DOHH2 (cell line): ENCODE data around the gene ARMC9.

Source experiments
- H3F3A ChIP-seq: fragments of 200-600 bp; sonication (generic), shearing (Covaris generic); 2 replicates; pipeline ENCODE4 v1.6.0; 2016; ENCODE audit warnings: antibody characterized with exemption, mild to moderate bottlenecking; ENCODE audit not compliant: control insufficient read depth, insufficient read depth
- H3K27ac ChIP-seq: fragments of 200-600 bp; sonication (generic); 2 replicates; pipeline ENCODE4 v1.5.1; 2014; ENCODE audit warnings: low read depth, mild to moderate bottlenecking, low read length, moderate library complexity
- H3K27me3 ChIP-seq: fragments of 200-600 bp; sonication (generic); 2 replicates; pipeline ENCODE4 v1.6.1; 2014; ENCODE audit warnings: mild to moderate bottlenecking, low read length, mixed read lengths; ENCODE audit not compliant: control insufficient read depth
- H3K36me3 ChIP-seq: fragments of 200-600 bp; sonication (generic); 2 replicates; pipeline ENCODE4 v1.6.1; 2014; ENCODE audit warnings: mild to moderate bottlenecking, low read length, moderate library complexity, mixed read lengths; ENCODE audit not compliant: control insufficient read depth
- H3K4me1 ChIP-seq: fragments of 200-600 bp; sonication (generic); 2 replicates; pipeline ENCODE4 v1.6.1; 2014; ENCODE audit warnings: mild to moderate bottlenecking, low read length, mixed read lengths; ENCODE audit not compliant: control insufficient read depth
- H3K4me2 ChIP-seq: fragments of 200-600 bp; sonication (generic); 2 replicates; pipeline ENCODE4 v1.6.0; 2014; ENCODE audit warnings: mild to moderate bottlenecking, low read length, moderate library complexity
- H3K4me3 ChIP-seq: fragments of 200-600 bp; sonication (generic); 2 replicates; pipeline ENCODE4 v1.5.1; 2014; ENCODE audit warnings: mild to moderate bottlenecking, low read length, mixed read lengths
- H3K79me2 ChIP-seq: fragments of 200-600 bp; sonication (generic); 2 replicates; pipeline ENCODE4 v1.6.1; 2014; ENCODE audit warnings: mild to moderate bottlenecking, low read length, mixed read lengths; ENCODE audit not compliant: control insufficient read depth
- H3K9me2 ChIP-seq: fragments of 200-600 bp; sonication (generic); replicated peaks from 2 replicates; pipeline ENCODE4 v1.6.1; 2014; ENCODE audit warnings: mild to moderate bottlenecking, low read length, mixed read lengths; ENCODE audit not compliant: control insufficient read depth
- H3K9me3 ChIP-seq: fragments of 200-600 bp; sonication (generic); 2 replicates; pipeline ENCODE4 v1.6.1; 2014; ENCODE audit warnings: antibody characterized with exemption, low read length, mixed read lengths; ENCODE audit not compliant: control insufficient read depth, insufficient read depth
- H4K20me1 ChIP-seq: fragments of 200-600 bp; sonication (generic); 2 replicates; pipeline ENCODE4 v1.6.0; 2014; ENCODE audit warnings: low read depth, mild to moderate bottlenecking, antibody characterized with exemption, low read length, moderate library complexity; ENCODE audit not compliant: control insufficient read depth, insufficient read depth
- CTCF ChIP-seq: fragments of 200-600 bp; sonication (generic); IDR thresholded peaks from one replicate; pipeline ENCODE4 v1.5.1; 2014; ENCODE audit warnings: antibody characterized with exemption, mild to moderate bottlenecking, low read depth, low read length; ENCODE audit not compliant: poor library complexity, severe bottlenecking
- EZH2phosphoT487 ChIP-seq: fragments of 200-600 bp; sonication (generic); IDR thresholded peaks from 2 replicates; pipeline ENCODE4 v1.6.1; 2017; ENCODE audit warnings: borderline replicate concordance, mild to moderate bottlenecking, antibody characterized with exemption, low read length, moderate library complexity, mixed read lengths

The ARMC9 gene

GRCh38 chr2:231317579-231317978 is 119.1 kb downstream of the ARMC9 start:
- Histone ChIP-seq H3K4me1 (peaks cover 96% of the 10 kb centered on the region), H3K79me2 (no peaks in the 10 kb centered on the region), H4K20me1 (no peaks in the 10 kb centered on the region), H3K4me3 (no peak overlapping the region), H3K9me2 (no peaks in the 10 kb centered on the region), H3K9me3 (peaks cover 7% of the 10 kb centered on the region; the same call in 1 of the 2 replicates), H3K27ac (peak overlapping the region; percentile 98), H3F3A (peaks cover 37% of the 10 kb centered on the region), H3K27me3 (no peaks in the 10 kb centered on the region), H3K4me2 (peak overlapping the region; percentile 45), H3K36me3 (0 out of 2 replicates have a peak, but pooled peaks cover 3% of the 10 kb centered on the region)
- TF ChIP-seq CTCF, result no peak
- no peak for TF ChIP-seq EZH2phosphoT487

- H3K4me1 ChIP-seq, result peaks cover 87% of the 10 kb centered on the region
- TF ChIP-seq CTCF (no peak), EZH2phosphoT487 (no peak)
Measured at GRCh38 chr2:231318436-231318835, 120.0 kb downstream of the ARMC9 start.

GRCh38 chr2:231318954-231319353 is 120.5 kb downstream of the ARMC9 start:
- Histone ChIP-seq H3K4me1 (peaks cover 82% of the 10 kb centered on the region), H3K9me2 (no peaks in the 10 kb centered on the region), H3K4me3 (peak overlapping the region; percentile 1; the same call in 1 of the 2 replicates), H3K4me2 (peak overlapping the region; percentile 45), H3K9me3 (peaks cover 7% of the 10 kb centered on the region; the same call in 1 of the 2 replicates), H3K27me3 (no peaks in the 10 kb centered on the region), H3F3A (peaks cover 24% of the 10 kb centered on the region), H4K20me1 (no peaks in the 10 kb centered on the region), H3K27ac (peak overlapping the region; percentile 98), H3K79me2 (no peaks in the 10 kb centered on the region), H3K36me3 (0 out of 2 replicates have a peak, but pooled peaks cover 3% of the 10 kb centered on the region)
- TF ChIP-seq EZH2phosphoT487 (no peak), CTCF (no peak)

More at GRCh38 chr2:231318436-231318835, 120.0 kb downstream of the ARMC9 start:
- H3K9me2 ChIP-seq, result no peaks in the 10 kb centered on the region
- no peaks in the 10 kb centered on the region for H3K79me2 ChIP-seq
- H3K4me3 ChIP-seq, result 0 out of 2 replicates have a peak overlapping the region, but pooled peaks have one; percentile 1
- peak overlapping the region; percentile 45 for H3K4me2 ChIP-seq
- H4K20me1 ChIP-seq, result no peaks in the 10 kb centered on the region
- peak overlapping the region; percentile 98 for H3K27ac ChIP-seq
- no peaks in the 10 kb centered on the region for H3K27me3 ChIP-seq
- H3K36me3 ChIP-seq, result 0 out of 2 replicates have a peak, but pooled peaks cover 3% of the 10 kb centered on the region
- peaks cover 7% of the 10 kb centered on the region; the same call in 1 of the 2 replicates for H3K9me3 ChIP-seq
- peaks cover 28% of the 10 kb centered on the region for H3F3A ChIP-seq
